GM23248 (cell line): ENCODE data around the gene OR56B4.

ENCODE experiments used
- EZH2 ChIP-seq: fragments of 200-600 bp; sonication (generic); IDR thresholded peaks from 2 replicates; pipeline ENCODE4 v1.6.1; 2018; ENCODE audit warnings: antibody characterized with exemption, mild to moderate bottlenecking; ENCODE audit not compliant: insufficient read depth, poor library complexity, severe bottlenecking
- EZH2phosphoT487 ChIP-seq: fragments of 200-600 bp; sonication (generic); IDR thresholded peaks from 2 replicates; pipeline ENCODE4 v1.6.1; 2018; ENCODE audit warnings: antibody characterized with exemption, moderate library complexity, mild to moderate bottlenecking, low read depth; ENCODE audit not compliant: insufficient read depth

DNA sequence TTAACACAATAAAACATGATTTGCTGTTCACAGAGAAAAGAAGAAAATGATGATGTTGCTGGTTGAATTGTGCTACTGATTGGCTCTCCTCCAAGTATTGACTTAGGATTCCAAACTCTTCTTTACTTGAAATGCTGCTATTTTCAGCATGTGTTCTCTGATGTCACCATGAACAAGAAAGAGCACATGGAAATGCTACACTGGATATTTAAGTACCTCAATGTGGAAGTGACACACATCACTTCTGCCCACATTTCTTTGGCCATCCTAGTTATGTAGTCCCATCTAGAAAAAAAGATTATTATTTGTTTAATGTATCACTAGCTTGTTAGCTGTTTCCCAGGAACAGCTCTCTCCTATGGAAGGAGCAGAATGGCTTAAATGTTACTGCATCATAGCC is 35.5 kb downstream of the OR56B4 start:
- TF ChIP-seq EZH2phosphoT487 (no peak), EZH2 (no peak)
